Jurkat, Clone E6-1 (cell line): Measurements from ENCODE around the gene RLF. TPM values are rescaled to one million over a fixed set of nuclear protein-coding genes. Genes with fewer than 3 reads are reported as not detected.

Source experiments
- DNase-seq: peaks from one replicate; pipeline ENCODE4 v3.0.0-alpha.2; 2011; ENCODE audit warnings: low read depth, low spot score
- H3K4me3 ChIP-seq: 2 replicates; pipeline ENCODE4 v1.5.1; 2011; ENCODE audit warnings: mild to moderate bottlenecking, low read length, control low read depth, moderate library complexity
- polyA plus RNA-seq: library from polyadenylated mRNA; unstranded; fragments of >200 nt; gene quantifications from one replicate; pipeline ENCODE4 v1.2.1, GENCODE V29; 2012; ENCODE audit warnings: missing spikeins; ENCODE audit not compliant: insufficient read length, insufficient read depth

The RLF gene, protein sequence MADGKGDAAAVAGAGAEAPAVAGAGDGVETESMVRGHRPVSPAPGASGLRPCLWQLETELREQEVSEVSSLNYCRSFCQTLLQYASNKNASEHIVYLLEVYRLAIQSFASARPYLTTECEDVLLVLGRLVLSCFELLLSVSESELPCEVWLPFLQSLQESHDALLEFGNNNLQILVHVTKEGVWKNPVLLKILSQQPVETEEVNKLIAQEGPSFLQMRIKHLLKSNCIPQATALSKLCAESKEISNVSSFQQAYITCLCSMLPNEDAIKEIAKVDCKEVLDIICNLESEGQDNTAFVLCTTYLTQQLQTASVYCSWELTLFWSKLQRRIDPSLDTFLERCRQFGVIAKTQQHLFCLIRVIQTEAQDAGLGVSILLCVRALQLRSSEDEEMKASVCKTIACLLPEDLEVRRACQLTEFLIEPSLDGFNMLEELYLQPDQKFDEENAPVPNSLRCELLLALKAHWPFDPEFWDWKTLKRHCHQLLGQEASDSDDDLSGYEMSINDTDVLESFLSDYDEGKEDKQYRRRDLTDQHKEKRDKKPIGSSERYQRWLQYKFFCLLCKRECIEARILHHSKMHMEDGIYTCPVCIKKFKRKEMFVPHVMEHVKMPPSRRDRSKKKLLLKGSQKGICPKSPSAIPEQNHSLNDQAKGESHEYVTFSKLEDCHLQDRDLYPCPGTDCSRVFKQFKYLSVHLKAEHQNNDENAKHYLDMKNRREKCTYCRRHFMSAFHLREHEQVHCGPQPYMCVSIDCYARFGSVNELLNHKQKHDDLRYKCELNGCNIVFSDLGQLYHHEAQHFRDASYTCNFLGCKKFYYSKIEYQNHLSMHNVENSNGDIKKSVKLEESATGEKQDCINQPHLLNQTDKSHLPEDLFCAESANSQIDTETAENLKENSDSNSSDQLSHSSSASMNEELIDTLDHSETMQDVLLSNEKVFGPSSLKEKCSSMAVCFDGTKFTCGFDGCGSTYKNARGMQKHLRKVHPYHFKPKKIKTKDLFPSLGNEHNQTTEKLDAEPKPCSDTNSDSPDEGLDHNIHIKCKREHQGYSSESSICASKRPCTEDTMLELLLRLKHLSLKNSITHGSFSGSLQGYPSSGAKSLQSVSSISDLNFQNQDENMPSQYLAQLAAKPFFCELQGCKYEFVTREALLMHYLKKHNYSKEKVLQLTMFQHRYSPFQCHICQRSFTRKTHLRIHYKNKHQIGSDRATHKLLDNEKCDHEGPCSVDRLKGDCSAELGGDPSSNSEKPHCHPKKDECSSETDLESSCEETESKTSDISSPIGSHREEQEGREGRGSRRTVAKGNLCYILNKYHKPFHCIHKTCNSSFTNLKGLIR (N-terminal part only)
- 8.9 TPM for polyA plus RNA-seq

DNA sequence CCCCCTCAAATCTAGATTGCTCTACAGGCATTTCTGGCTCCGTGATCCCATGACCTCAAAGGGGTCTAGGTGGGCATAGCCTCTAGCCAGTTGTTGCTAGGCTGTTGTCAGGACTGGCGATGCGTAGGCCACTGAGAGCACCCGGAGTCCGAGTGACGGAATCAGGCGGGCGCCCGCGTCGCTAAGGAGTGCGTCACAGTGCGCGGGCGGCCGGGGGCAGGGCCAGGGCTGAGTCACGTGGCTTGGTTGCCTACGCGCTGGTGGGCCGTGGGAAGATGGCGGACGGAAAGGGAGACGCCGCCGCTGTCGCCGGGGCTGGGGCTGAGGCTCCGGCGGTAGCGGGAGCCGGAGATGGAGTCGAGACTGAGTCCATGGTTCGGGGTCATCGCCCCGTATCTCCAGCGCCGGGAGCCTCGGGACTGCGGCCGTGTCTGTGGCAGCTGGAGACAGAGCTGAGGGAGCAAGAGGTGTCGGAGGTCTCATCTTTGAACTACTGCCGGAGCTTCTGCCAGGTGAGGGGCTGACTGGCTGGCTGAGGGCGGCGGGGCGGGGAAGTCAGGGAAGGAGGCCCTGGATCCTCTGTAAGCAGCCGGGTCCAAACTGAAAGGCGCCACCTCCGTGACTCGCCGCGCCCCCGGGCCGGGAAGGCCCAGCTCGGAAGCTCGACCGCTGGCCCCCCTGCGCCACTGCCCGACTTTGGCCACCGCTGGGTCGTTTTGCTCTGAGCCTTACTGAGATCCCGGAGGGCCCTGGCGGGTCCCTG, at the start of gene RLF:
Gene RLF (plus strand): TSS at position 263 of the 763 bp plus-strand sequence. CDS start 13 bp downstream, at position 276.
- H3K4me3 ChIP-seq = peak within 1 kb of the TSS; percentile 92
- peak; percentile 87 for DNase-seq

DNA sequence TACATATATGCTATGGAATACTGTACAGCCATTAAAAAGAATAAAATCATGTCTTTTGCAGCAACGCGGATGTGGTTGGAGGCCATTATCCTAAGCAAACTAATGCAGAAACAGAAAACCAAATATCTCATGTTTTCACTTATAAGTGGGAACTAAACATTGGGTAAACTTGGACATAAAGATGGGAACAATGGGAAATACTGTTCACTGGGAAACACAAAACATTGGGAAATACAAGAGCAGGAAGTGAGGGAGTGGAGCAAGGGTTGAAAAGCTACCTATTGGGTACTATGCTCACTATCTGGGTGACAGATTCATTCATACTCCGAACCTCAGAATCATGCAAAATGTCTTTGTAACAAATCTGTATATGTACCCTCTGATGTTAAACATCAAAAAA, 46.8 kb upstream of the RLF start:
- no peak for DNase-seq
- no peak overlapping the region for H3K4me3 ChIP-seq

- no peak for DNase-seq
- H3K4me3 ChIP-seq = no peak overlapping the region
Measured at GRCh38 chr1:40120128-40120527, 41.1 kb upstream of the RLF start.

GRCh38 chr1:40122855-40123254, 38.3 kb upstream of the RLF start:
- no peak overlapping the region for H3K4me3 ChIP-seq
- no peak for DNase-seq

DNA sequence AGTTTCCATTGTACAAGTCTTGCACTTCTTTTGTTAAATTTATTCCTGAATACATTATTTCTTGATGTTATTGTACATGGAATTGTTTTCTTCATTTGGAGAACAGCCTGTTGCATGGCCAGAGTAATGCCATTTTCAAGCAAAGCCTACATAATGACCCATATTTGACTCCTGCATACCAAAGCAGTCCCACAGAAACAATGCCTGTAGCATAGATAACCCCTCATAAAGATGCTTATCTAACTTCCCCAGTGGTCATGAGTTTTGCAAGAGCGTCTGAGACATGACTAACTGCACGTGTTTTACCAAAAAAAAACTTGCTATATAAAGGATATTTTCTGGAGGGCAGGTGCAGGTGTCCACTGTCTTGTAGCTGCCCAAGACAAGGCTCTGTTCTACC, 30.3 kb upstream of the RLF start:
- DNase-seq = no peak
- no peak overlapping the region for H3K4me3 ChIP-seq

GRCh38 chr1:40132383-40133311, 28.5 kb upstream of the RLF start:
- no peak for DNase-seq
- no peak overlapping the region for H3K4me3 ChIP-seq

GRCh38 chr1:40133312-40133665, 27.9 kb upstream of the RLF start:
- no peak for DNase-seq
- no peak overlapping the region for H3K4me3 ChIP-seq

DNA sequence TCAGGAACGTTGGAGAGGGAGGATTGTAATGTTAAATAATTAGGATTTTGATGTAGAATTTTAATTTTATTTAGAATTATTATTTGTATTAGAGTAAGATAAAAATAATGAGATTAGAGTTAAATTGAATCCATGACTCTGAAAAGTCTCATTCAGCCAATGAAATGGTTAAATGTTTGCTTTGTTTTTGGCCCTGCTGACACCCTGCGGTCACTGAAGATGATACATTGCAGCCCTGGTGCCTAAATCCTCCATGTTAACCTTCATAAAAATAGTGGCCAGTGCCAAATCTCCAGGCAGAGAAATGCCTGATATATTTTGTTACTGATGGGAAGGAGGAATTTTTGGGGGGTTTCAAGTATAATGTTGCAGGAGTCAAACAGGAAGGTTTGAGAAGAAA, 27.3 kb upstream of the RLF start:
- DNase-seq = no peak
- no peak overlapping the region for H3K4me3 ChIP-seq

GRCh38 chr1:40140211-40140973, 20.8 kb upstream of the RLF start:
- DNase-seq = no peak

DNA sequence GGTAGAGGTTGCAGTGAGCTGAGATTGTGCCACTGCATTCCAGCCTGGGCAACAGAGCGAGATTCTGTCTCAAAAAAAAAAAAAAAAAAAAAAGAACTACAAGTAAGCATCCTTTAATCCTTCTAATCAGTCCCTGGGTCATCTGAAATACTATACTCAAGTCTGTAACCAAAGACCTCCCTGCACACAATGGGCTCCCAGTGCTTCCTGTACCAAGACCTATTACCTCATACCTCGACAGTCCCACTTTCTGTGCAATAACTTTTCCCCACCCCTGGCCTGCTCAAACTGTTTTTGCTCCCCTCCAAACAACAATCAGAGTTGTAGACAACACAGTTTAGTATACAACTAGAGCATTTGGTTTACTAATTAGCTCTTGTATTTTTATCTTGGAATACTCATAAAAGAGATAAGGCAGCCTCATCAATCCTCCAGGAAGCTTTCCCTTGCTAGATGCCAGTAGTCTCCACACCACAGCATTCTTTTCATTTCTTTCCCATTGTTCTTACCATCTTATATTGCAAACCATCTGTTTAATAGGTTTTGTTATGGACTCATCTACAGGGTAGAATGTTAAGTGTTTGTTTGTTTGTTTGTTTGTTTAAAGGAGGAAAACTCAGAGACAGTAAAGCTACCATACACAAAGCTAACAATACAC, 19.2 kb upstream of the RLF start:
- H3K4me3 ChIP-seq = no peak overlapping the region
- no peak for DNase-seq

More at GRCh38 chr1:40140211-40140973, 20.8 kb upstream of the RLF start:
- H3K4me3 ChIP-seq = no peak overlapping the region

- H3K4me3 ChIP-seq = no peak overlapping the region
- peak; percentile 66 for DNase-seq
Measured at GRCh38 chr1:40143891-40144575, 17.2 kb upstream of the RLF start.

DNA sequence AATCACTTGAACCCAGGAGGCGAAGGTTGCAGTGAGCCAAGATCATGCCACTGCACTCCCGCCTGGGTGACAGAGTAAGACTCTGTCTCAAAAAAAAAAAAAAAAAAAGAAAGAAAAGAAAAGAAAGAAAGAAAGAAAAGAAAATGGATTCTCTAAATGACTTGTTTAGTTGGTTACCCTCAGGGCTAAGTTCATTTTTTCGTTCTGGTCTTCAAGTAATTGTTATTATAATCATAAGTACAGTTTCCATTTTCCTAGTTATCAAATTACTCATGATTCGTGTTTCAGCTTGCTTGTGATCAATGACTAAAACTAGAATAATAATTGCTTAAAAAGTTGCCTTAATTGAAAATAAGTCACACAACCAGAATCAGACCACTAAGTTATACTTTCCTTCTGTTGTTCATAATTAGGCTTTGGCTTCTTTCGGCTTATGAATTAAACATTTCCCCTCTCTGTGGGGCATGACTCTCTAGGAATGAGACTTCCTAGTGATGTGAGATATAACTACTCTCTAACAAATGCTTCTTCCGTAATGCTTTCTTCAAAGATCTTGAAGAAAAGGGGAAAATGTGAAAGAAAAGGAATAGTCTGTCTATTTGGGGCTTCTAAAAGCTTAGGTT, 9.6 kb upstream of the RLF start:
- H3K4me3 ChIP-seq = no peak overlapping the region
- no peak for DNase-seq

- peak; percentile 71 for DNase-seq
- no peak overlapping the region for H3K4me3 ChIP-seq
Measured at GRCh38 chr1:40153073-40153770, 8.0 kb upstream of the RLF start.

DNA sequence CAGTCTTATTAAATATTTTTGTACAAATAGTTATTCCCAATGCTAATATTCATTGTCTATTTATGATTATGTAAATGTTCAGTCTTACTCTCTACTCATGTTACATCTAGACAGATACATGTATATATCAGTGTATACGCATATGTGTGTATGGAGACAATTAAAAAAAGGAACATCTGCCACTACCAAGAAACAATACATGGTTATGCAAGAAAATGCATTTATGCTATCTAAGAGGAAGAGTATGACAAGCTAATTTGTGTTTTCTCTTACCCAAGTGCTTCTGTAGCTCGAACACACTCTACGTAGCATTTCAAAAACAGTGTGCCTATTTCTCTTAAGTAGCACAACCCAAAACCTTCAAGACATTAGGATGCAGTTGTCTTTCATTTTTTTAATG, 6.1 kb upstream of the RLF start:
- no peak for DNase-seq
- no peak overlapping the region for H3K4me3 ChIP-seq

- DNase-seq = no peak
- no peak overlapping the region for H3K4me3 ChIP-seq
Measured at GRCh38 chr1:40155910-40156309, 5.3 kb upstream of the RLF start.
